HEK293 (cell line): Measurements from ENCODE around the gene UGT1A4.

ENCODE experiments used
- CTCF ChIA-PET: fragments of 350-600 bp; formaldehyde crosslinking; extraction: SDS; loops from one replicate; lab custom pipeline; 2021; ENCODE audit warnings: antibody characterized with exemption; lab: Yijun Ruan, JAX
- POLR2A ChIA-PET: fragments of 300-600 bp; formaldehyde crosslinking; extraction: SDS; loops from one replicate; lab custom pipeline; 2020; ENCODE audit warnings: antibody characterized with exemption, inconsistent platforms; lab: Yijun Ruan, JAX
- H3K27ac ChIP-seq: fragments of 200-500 bp; sonication (Bioruptor generic); 2 replicates; pipeline ENCODE4 v1.5.1; 2014; ENCODE audit warnings: low read depth, low read length, control low read depth, inconsistent platforms; ENCODE audit errors: extremely low read depth
- H3K36me3 ChIP-seq, 2 experiments: fragments of 200-500 bp in 1 of 2; sonication (Bioruptor generic) in 1 of 2; 1 replicate in 1 of 2; 2 replicates in 1 of 2; pipeline ENCODE4 v1.5.1; 2014 to 2017; ENCODE audit warnings: inconsistent platforms in 2 of 2, low read length in 2 of 2; ENCODE audit not compliant: control insufficient read depth in 2 of 2, insufficient read depth in 1 of 2
- H3K4me1 ChIP-seq: fragments of 200-500 bp; sonication (Bioruptor generic); 2 replicates; pipeline ENCODE4 v1.5.1; 2014; ENCODE audit warnings: mild to moderate bottlenecking, low read length, inconsistent platforms; ENCODE audit not compliant: control insufficient read depth, insufficient read depth
- H3K4me3 ChIP-seq: 2 replicates; pipeline ENCODE4 v1.5.1; 2011; ENCODE audit warnings: low read depth, mild to moderate bottlenecking, control low read depth, low read length, moderate library complexity
- H3K9me3 ChIP-seq: fragments of 200-500 bp; sonication (Bioruptor generic); 2 replicates; pipeline ENCODE4 v1.5.1; 2014; ENCODE audit warnings: low read depth, low read length, inconsistent platforms; ENCODE audit not compliant: control insufficient read depth, insufficient read depth
- GLI4 ChIP-seq: fragments of 450-650 bp; formaldehyde crosslinking; IDR thresholded peaks from 2 replicates; pipeline ENCODE4 v1.5.1; 2016; ENCODE audit warnings: missing biosample characterization, missing genetic modification characterization
- GLIS1 ChIP-seq: fragments of 450-650 bp; formaldehyde crosslinking; IDR thresholded peaks from 2 replicates; pipeline ENCODE4 v1.5.1; 2016; ENCODE audit warnings: missing biosample characterization, missing genetic modification characterization
- KLF7 ChIP-seq: fragments of 450-650 bp; formaldehyde crosslinking; IDR thresholded peaks from 2 replicates; pipeline ENCODE4 v1.5.1; 2016; ENCODE audit warnings: missing biosample characterization, missing genetic modification characterization, borderline replicate concordance
- KLF9 ChIP-seq: fragments of 450-650 bp; formaldehyde crosslinking; IDR thresholded peaks from 2 replicates; pipeline ENCODE4 v1.5.1; 2016; ENCODE audit warnings: missing biosample characterization, missing genetic modification characterization, low read depth
- PRDM1 ChIP-seq: fragments of 450-650 bp; formaldehyde crosslinking; IDR thresholded peaks from 2 replicates; pipeline ENCODE4; 2016; ENCODE audit warnings: missing biosample characterization, missing genetic modification characterization
- ZBTB1 ChIP-seq: fragments of 450-650 bp; formaldehyde crosslinking; IDR thresholded peaks from 2 replicates; pipeline ENCODE4 v1.5.1; 2016; ENCODE audit warnings: missing biosample characterization, missing genetic modification characterization
- ZBTB6 ChIP-seq: fragments of 450-650 bp; formaldehyde crosslinking; IDR thresholded peaks from 2 replicates; pipeline ENCODE4 v1.5.1; 2017; ENCODE audit warnings: missing biosample characterization, missing genetic modification characterization
- ZNF10 ChIP-seq: fragments of 450-650 bp; formaldehyde crosslinking; IDR thresholded peaks from 2 replicates; pipeline ENCODE4 v1.5.1; 2017; ENCODE audit warnings: missing biosample characterization, missing genetic modification characterization
- ZNF174 ChIP-seq: fragments of 450-650 bp; formaldehyde crosslinking; IDR thresholded peaks from 2 replicates; pipeline ENCODE4 v1.5.0; 2017; ENCODE audit warnings: missing biosample characterization, mild to moderate bottlenecking, missing genetic modification characterization
- ZNF2 ChIP-seq: fragments of 450-650 bp; formaldehyde crosslinking; IDR thresholded peaks from 2 replicates; pipeline ENCODE4 v1.5.1; 2016; ENCODE audit warnings: missing biosample characterization, missing genetic modification characterization
- ZNF324 ChIP-seq: fragments of 450-650 bp; formaldehyde crosslinking; IDR thresholded peaks from 2 replicates; pipeline ENCODE4 v1.5.1; 2016; ENCODE audit warnings: missing biosample characterization, missing genetic modification characterization
- ZNF335 ChIP-seq: fragments of 450-650 bp; formaldehyde crosslinking; conservative IDR thresholded peaks from 2 replicates; pipeline ENCODE4 v1.5.1; 2016; ENCODE audit warnings: missing biosample characterization, missing genetic modification characterization
- ZNF366 ChIP-seq: fragments of 450-650 bp; formaldehyde crosslinking; conservative IDR thresholded peaks from 2 replicates; pipeline ENCODE4 v1.5.1; 2016; ENCODE audit warnings: missing biosample characterization, missing genetic modification characterization
- ZNF404 ChIP-seq: fragments of 450-650 bp; formaldehyde crosslinking; IDR thresholded peaks from 2 replicates; pipeline ENCODE4 v1.5.1; 2017; ENCODE audit warnings: missing biosample characterization, missing genetic modification characterization
- ZNF510 ChIP-seq: fragments of 450-650 bp; formaldehyde crosslinking; IDR thresholded peaks from 2 replicates; pipeline ENCODE4 v1.5.1; 2018; ENCODE audit warnings: mild to moderate bottlenecking, missing genetic modification characterization, missing biosample characterization; ENCODE audit not compliant: insufficient replicate concordance
- ZNF544 ChIP-seq: fragments of 450-650 bp; formaldehyde crosslinking; IDR thresholded peaks from 2 replicates; pipeline ENCODE4 v1.5.0; 2017; ENCODE audit warnings: missing biosample characterization, missing genetic modification characterization
- ZNF585B ChIP-seq: fragments of 450-650 bp; formaldehyde crosslinking; IDR thresholded peaks from 2 replicates; pipeline ENCODE4 v1.5.1; 2016; ENCODE audit warnings: missing biosample characterization, missing genetic modification characterization
- ZNF623 ChIP-seq: fragments of 450-650 bp; formaldehyde crosslinking; IDR thresholded peaks from 2 replicates; pipeline ENCODE4 v1.5.1; 2016; ENCODE audit warnings: missing biosample characterization, missing genetic modification characterization
- ZNF654 ChIP-seq: fragments of 450-650 bp; formaldehyde crosslinking; IDR thresholded peaks from 2 replicates; pipeline ENCODE4 v1.5.1; 2016; ENCODE audit warnings: low read depth, missing biosample characterization, missing genetic modification characterization
- ZNF704 ChIP-seq: fragments of 450-650 bp; formaldehyde crosslinking; IDR thresholded peaks from 2 replicates; pipeline ENCODE4 v1.5.1; 2016; ENCODE audit warnings: missing biosample characterization, missing genetic modification characterization
- ZSCAN30 ChIP-seq: fragments of 450-650 bp; IDR thresholded peaks from 2 replicates; pipeline ENCODE4 v1.5.1; 2018; ENCODE audit warnings: missing biosample characterization, mild to moderate bottlenecking, missing genetic modification characterization, moderate library complexity
- TF ChIP-seq, protein P1 (sequence below): fragments of 450-650 bp; formaldehyde crosslinking; IDR thresholded peaks from 2 replicates; pipeline ENCODE4 v1.5.1; 2016; ENCODE audit warnings: missing biosample characterization, missing genetic modification characterization
- TF ChIP-seq, protein P2 (sequence below): fragments of 450-650 bp; formaldehyde crosslinking; IDR thresholded peaks from 2 replicates; pipeline ENCODE4 v1.5.1; 2016; ENCODE audit warnings: missing biosample characterization, missing genetic modification characterization
- TF ChIP-seq, protein P3 (sequence below): fragments of 450-650 bp; IDR thresholded peaks from 2 replicates; pipeline ENCODE4 v1.5.1; 2018; ENCODE audit warnings: missing biosample characterization, mild to moderate bottlenecking, missing genetic modification characterization
- TF ChIP-seq, protein P4 (sequence below): fragments of 450-650 bp; formaldehyde crosslinking; IDR thresholded peaks from 2 replicates; pipeline ENCODE4 v1.5.1; 2016; ENCODE audit warnings: missing biosample characterization, missing genetic modification characterization

UGT1A4 gene

DNA sequence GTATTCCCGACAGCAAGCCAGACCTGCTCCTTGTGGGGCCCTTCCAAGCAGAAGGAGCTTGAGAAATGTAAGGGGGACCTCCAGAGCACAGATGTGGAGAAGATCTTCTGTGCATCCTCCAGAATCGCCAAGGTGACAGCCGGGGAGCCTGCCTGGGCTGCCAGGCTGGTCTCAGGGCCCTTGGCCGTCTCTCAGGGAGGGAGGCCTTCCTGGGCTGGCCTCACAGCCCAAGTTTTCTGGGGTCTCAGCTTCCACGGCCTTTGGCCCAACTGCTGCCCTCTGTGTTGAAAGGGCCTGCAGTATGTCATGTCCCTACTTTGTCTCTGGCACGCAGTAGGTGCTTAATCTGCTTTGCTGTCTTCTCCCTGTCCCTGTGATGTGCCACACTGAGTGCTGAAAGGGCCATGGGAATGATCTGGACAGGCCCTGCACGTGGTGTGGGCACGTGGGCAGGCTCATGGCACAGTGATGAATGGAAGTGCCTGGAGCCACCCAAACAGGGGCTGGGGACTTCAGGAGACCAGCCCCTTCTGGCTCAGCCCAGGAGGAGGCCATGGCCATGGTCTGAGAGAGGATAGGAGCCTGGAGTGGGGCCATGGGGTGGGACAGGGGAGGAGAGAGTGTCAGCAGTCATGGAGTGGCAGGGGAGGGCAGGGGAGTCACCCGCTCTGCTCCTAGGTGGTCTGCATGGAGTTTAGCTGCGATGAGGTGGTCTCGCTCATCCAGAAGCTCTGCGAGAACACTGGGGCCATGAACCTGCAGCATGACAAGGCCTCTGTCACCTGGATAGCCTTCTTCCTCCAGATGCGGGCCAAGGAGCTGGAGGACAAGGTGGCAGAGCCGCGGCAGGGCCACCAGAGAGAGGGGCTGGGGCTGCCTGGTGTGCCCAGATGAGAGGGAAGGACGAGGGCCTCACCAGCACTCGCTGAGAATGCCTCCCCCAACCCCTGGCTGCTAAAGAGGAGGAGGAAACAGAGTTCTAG lies 100.4 kb downstream of the UGT1A4 start:
- no peaks in the 10 kb centered on the region for H3K36me3 ChIP-seq
- peaks cover 5% of the 10 kb centered on the region; the same call in 1 of the 2 replicates for H3K4me1 ChIP-seq
- TF ChIP-seq ZNF10 (tag by site-specific recombination), result no peak
- TF ChIP-seq ZNF324 (tag by site-specific recombination), result no peak
- no peak for TF ChIP-seq KLF9 (tag by site-specific recombination)
- no peak for TF ChIP-seq ZNF654 (tag by site-specific recombination)
- no peak for TF ChIP-seq ZBTB1
- TF ChIP-seq ZSCAN30 (tag by site-specific recombination), result no peak
- TF ChIP-seq, protein P1, sequence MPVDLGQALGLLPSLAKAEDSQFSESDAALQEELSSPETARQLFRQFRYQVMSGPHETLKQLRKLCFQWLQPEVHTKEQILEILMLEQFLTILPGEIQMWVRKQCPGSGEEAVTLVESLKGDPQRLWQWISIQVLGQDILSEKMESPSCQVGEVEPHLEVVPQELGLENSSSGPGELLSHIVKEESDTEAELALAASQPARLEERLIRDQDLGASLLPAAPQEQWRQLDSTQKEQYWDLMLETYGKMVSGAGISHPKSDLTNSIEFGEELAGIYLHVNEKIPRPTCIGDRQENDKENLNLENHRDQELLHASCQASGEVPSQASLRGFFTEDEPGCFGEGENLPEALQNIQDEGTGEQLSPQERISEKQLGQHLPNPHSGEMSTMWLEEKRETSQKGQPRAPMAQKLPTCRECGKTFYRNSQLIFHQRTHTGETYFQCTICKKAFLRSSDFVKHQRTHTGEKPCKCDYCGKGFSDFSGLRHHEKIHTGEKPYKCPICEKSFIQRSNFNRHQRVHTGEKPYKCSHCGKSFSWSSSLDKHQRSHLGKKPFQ (tag by site-specific recombination), result no peak
- TF ChIP-seq GLIS1, result no peak
- no peak for TF ChIP-seq ZNF366 (tag by site-specific recombination)
- TF ChIP-seq ZBTB6 (tag by site-specific recombination), result no peak
- TF ChIP-seq, protein P2, sequence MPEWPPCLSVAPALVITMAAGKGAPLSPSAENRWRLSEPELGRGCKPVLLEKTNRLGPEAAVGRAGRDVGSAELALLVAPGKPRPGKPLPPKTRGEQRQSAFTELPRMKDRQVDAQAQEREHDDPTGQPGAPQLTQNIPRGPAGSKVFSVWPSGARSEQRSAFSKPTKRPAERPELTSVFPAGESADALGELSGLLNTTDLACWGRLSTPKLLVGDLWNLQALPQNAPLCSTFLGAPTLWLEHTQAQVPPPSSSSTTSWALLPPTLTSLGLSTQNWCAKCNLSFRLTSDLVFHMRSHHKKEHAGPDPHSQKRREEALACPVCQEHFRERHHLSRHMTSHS, result no peak
- no peak for TF ChIP-seq ZNF623
- TF ChIP-seq, protein P3, sequence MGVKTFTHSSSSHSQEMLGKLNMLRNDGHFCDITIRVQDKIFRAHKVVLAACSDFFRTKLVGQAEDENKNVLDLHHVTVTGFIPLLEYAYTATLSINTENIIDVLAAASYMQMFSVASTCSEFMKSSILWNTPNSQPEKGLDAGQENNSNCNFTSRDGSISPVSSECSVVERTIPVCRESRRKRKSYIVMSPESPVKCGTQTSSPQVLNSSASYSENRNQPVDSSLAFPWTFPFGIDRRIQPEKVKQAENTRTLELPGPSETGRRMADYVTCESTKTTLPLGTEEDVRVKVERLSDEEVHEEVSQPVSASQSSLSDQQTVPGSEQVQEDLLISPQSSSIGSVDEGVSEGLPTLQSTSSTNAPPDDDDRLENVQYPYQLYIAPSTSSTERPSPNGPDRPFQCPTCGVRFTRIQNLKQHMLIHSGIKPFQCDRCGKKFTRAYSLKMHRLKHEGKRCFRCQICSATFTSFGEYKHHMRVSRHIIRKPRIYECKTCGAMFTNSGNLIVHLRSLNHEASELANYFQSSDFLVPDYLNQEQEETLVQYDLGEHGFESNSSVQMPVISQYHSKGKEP (tag by site-specific recombination), result no peak
- no peak for TF ChIP-seq ZNF585B (tag by site-specific recombination)
- TF ChIP-seq ZNF335 (tag by site-specific recombination), result no peak
- no peak overlapping the region for H3K27ac ChIP-seq
- ChIA-PET POLR2A (no interaction called here), CTCF (no interaction called here)
- H3K4me3 ChIP-seq, result no peak overlapping the region
- no peaks in the 10 kb centered on the region for H3K9me3 ChIP-seq

GRCh38 chr2:233819884-233820773 lies 101.6 kb downstream of the UGT1A4 start:
- Histone ChIP-seq H3K9me3 (no peaks in the 10 kb centered on the region), H3K4me3 (no peak overlapping the region), H3K27ac (no peak overlapping the region), H3K4me1 (peaks cover 5% of the 10 kb centered on the region; the same call in 1 of the 2 replicates), H3K36me3 (no peaks in the 10 kb centered on the region)
- CTCF ChIA-PET, result no interaction called here
- POLR2A ChIA-PET, result no interaction called here
- TF ChIP-seq, protein P4, sequence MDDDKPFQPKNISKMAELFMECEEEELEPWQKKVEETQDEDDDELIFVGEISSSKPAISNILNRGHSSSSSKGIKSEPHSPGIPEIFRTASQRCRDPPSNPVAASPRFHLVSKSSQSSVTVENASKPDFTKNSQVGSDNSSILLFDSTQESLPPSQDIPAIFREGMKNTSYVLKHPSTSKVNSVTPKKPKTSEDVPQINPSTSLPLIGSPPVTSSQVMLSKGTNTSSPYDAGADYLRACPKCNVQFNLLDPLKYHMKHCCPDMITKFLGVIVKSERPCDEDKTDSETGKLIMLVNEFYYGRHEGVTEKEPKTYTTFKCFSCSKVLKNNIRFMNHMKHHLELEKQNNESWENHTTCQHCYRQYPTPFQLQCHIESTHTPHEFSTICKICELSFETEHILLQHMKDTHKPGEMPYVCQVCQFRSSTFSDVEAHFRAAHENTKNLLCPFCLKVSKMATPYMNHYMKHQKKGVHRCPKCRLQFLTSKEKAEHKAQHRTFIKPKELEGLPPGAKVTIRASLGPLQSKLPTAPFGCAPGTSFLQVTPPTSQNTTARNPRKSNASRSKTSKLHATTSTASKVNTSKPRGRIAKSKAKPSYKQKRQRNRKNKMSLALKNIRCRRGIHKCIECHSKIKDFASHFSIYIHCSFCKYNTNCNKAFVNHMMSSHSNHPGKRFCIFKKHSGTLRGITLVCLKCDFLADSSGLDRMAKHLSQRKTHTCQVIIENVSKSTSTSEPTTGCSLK (tag by site-specific recombination), result no peak
- TF ChIP-seq ZNF2, result no peak
- TF ChIP-seq ZNF544 (tag by site-specific recombination), result no peak
- no peak for TF ChIP-seq ZNF704 (tag by site-specific recombination)
- no peak for TF ChIP-seq ZNF174
- TF ChIP-seq ZNF404 (tag by site-specific recombination), result no peak
- no peak for TF ChIP-seq ZNF623
- TF ChIP-seq GLI4 (tag by site-specific recombination), result no peak
- no peak for TF ChIP-seq PRDM1 (tag by site-specific recombination)
- TF ChIP-seq ZNF510 (tag by site-specific recombination), result no peak
- TF ChIP-seq KLF7 (tag by site-specific recombination), result no peak
